ENCODE results near the gene CCR2.
"Not testable (repeated sequence)": the region's sequence is repeated elsewhere in the genome, so short reads cannot be mapped to it uniquely, and the experiment has no call there.

Gene CCR2

GRCh38 chr3:46353647-46354410 is at the start of gene CCR2:
TSS of gene CCR2 (plus strand) at chr3:46354111. CDS start at chr3:46357528, 3,417 bp downstream.
- DNase-seq: no peak

GRCh38 chr3:46304739-46305138 is 49.2 kb upstream of the CCR2 start:
- DNase-seq: no peak

GRCh38 chr3:46312991-46313390 is 40.9 kb upstream of the CCR2 start:
- DNase-seq: no peak

GRCh38 chr3:46314517-46314916 is 39.4 kb upstream of the CCR2 start:
- DNase-seq: no peak

GRCh38 chr3:46316206-46316605 is 37.7 kb upstream of the CCR2 start:
- DNase-seq: no peak

GRCh38 chr3:46318207-46318927 is 35.5 kb upstream of the CCR2 start:
- no peak for DNase-seq

GRCh38 chr3:46321461-46322104 is 32.3 kb upstream of the CCR2 start:
- no peak for DNase-seq

- no peak for DNase-seq
Observed at GRCh38 chr3:46324036-46324435, 29.9 kb upstream of the CCR2 start.

GRCh38 chr3:46325645-46326300 is 28.1 kb upstream of the CCR2 start:
- no peak for DNase-seq

GRCh38 chr3:46330676-46331075 is 23.2 kb upstream of the CCR2 start:
- DNase-seq: not testable (repeated sequence)

- DNase-seq: no peak
Observed at GRCh38 chr3:46334741-46335478, 19.0 kb upstream of the CCR2 start.

- DNase-seq: no peak
Observed at GRCh38 chr3:46335541-46335940, 18.4 kb upstream of the CCR2 start.

GRCh38 chr3:46337911-46338310 is 16.0 kb upstream of the CCR2 start:
- no peak for DNase-seq

GRCh38 chr3:46338840-46339239 is 15.1 kb upstream of the CCR2 start:
- no peak for DNase-seq

- no peak for DNase-seq
Observed at GRCh38 chr3:46344476-46344875, 9.4 kb upstream of the CCR2 start.

GRCh38 chr3:46348823-46349482 is 5.0 kb upstream of the CCR2 start:
- DNase-seq: no peak

- DNase-seq: no peak
Observed at GRCh38 chr3:46349484-46350261, 4.2 kb upstream of the CCR2 start.

- no peak for DNase-seq
Observed at GRCh38 chr3:46350262-46350565, 3.7 kb upstream of the CCR2 start.

- DNase-seq: no peak
Observed at GRCh38 chr3:46351646-46352045, 2.3 kb upstream of the CCR2 start.

- no peak for DNase-seq
Observed at GRCh38 chr3:46353090-46353489, 821 bp upstream of the CCR2 start.

- DNase-seq: no peak
Observed at GRCh38 chr3:46354478-46354877, 567 bp downstream of the CCR2 start.

Measured in CD4-positive, alpha-beta T cell treated with Interleukin-6 for 4 hours (primary cell).